Measurements from ENCODE around the gene OR5A2. TPM values are rescaled to one million over a fixed set of nuclear protein-coding genes. Genes with fewer than 3 reads are reported as not detected.
"Not testable (repeated sequence)": the region's sequence is repeated elsewhere in the genome, so short reads cannot be mapped to it uniquely, and the experiment has no call there.

The OR5A2 gene, protein sequence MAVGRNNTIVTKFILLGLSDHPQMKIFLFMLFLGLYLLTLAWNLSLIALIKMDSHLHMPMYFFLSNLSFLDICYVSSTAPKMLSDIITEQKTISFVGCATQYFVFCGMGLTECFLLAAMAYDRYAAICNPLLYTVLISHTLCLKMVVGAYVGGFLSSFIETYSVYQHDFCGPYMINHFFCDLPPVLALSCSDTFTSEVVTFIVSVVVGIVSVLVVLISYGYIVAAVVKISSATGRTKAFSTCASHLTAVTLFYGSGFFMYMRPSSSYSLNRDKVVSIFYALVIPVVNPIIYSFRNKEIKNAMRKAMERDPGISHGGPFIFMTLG
- polyA plus RNA-seq, result not detected
- long read RNA-seq, donor 1, result 0 reads
- long read RNA-seq, donor 2, result 0 reads
- long read RNA-seq, donor 3, result 0 reads
- long read RNA-seq, donor 4, result 0 reads
- long read RNA-seq, donor 5, result 0 reads
- long read RNA-seq, donor 6, result 0 reads
- long read RNA-seq, donor 7, result 0 reads
- long read RNA-seq, donor 8, result 0 reads
- long read RNA-seq, donor 9, result 0 reads
- long read RNA-seq, donor 10, result 0 reads

DNA sequence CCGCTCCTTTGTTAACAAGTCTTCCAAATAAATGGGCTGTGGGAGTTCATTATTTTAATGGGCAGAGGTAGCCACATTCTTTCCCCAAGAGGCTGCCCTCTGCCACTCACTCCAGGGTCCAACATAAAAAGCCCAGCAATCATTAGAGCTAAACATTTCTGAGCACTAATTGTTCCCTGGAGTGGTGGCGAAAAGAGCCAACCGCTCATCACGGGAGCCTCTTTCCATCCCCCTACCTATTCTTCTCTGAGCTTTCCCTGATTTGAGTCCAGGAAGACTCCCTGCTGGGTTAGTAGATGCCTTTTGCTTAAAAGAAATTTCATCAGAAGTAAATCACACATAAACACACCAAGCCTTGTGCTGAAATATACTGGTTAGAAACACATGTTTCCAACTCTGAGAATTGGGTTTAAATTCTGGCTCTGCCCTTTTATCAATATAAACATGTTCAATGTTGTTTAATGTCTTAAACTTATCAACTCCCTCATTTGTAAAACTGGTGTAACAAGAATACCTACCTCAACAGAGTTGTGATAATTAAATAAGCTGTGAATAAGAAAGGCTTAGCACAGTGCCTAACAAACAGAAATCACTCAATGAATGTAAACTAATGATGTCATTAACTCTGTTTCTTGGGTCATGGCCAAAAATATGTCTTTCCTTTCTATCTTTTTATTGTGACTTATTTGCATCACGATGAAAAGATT is at the start of gene OR5A2:
OR5A2 (minus strand) TSS at position 53 of the 707 bp plus-strand sequence. CDS start 3,460 bp downstream, outside the sequence.
- Histone ChIP-seq H3K36me3 (ENCODE audit: control insufficient read depth in 3 of 3, insufficient read depth in 2 of 3, low read depth in 1 of 3, low read length in 3 of 3) (no peaks in the 10 kb centered on the region), H3K9me3 (ENCODE audit: control insufficient read depth in 2 of 2, insufficient read depth in 1 of 2, low read depth in 1 of 2, low read length in 1 of 2) (no peaks in the 10 kb centered on the region), H3K27ac (ENCODE audit: low read depth in 1 of 3, low read length in 2 of 3) (no peak within 1 kb of the TSS), H3K27me3 (ENCODE audit: control insufficient read depth in 3 of 3, insufficient read depth in 3 of 3, low read length in 3 of 3) (no peaks in the 10 kb centered on the region), H3K4me1 (ENCODE audit: control insufficient read depth in 3 of 3, insufficient read depth in 2 of 3, low read depth in 1 of 3, low read length in 2 of 3) (no peaks in the 10 kb centered on the region), H3K4me3 (ENCODE audit: low read depth in 1 of 3, low read length in 3 of 3) (no peak within 1 kb of the TSS)
- 65 to 75% (median 71%) methylated on average over 5 of the region's 5 CpGs for WGBS, 3 donors
- no peak for DNase-seq
- no peak for FAIRE-seq

DNA sequence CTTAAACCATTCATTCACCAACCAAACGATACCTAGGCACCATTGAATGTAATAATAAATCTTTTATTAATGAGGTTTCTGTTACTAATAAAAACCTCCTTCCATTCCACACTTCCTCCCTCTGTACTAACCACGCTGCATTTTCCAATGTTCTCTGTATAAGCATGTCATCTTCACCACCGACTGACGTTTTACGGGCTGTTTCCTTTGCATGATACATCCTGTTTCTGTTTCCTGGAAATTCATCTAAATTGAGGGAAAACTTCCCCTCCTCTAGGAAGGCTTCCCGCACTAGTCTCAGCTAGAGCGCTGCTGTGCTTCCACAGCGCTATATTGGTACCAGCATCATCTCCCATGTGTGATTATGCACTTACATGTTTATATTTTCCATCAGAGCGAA is 49.0 kb upstream of the OR5A2 start:
- Histone ChIP-seq H3K27ac (ENCODE audit: low read depth in 1 of 3, low read length in 2 of 3) (no peak overlapping the region), H3K36me3 (ENCODE audit: control insufficient read depth in 3 of 3, insufficient read depth in 2 of 3, low read depth in 1 of 3, low read length in 3 of 3) (no peaks in the 10 kb centered on the region), H3K27me3 (ENCODE audit: control insufficient read depth in 3 of 3, insufficient read depth in 3 of 3, low read length in 3 of 3) (no peaks in the 10 kb centered on the region), H3K4me1 (ENCODE audit: control insufficient read depth in 3 of 3, insufficient read depth in 2 of 3, low read depth in 1 of 3, low read length in 2 of 3) (no peaks in the 10 kb centered on the region), H3K4me3 (ENCODE audit: low read depth in 1 of 3, low read length in 3 of 3) (no peak overlapping the region), H3K9me3 (ENCODE audit: control insufficient read depth in 2 of 2, insufficient read depth in 1 of 2, low read depth in 1 of 2, low read length in 1 of 2) (no peaks in the 10 kb centered on the region)
- FAIRE-seq (no peak), DNase-seq (no peak)
- 63 to 75% (median 68%) methylated on average over 9 of the region's 9 CpGs for WGBS, 3 donors

DNA sequence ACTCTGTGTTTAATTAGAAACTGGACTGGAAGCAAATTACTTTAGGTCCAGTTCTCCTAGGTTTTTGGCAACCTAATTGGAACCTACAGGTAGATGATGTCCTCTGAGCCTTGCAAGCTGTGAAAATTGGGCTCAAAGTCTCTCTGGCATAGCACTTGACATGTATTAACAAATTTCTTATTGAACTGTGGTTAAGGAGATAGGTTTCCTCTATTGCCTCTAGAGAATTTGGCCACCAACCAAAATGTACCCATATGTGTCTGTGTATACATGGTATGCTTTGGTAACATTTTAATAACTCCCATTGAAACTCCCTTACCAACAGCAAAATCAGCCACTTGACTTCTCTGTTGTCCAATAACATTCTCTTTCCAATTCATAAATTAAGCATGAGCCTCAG is 46.8 kb upstream of the OR5A2 start, which contains the start of gene OR4D10:
OR4D10 (plus strand) TSS at position 301 of the 400 bp plus-strand sequence. CDS start 4,115 bp downstream, outside the sequence.
- H3K27ac ChIP-seq (ENCODE audit: low read depth in 1 of 3, low read length in 2 of 3), result no peak within 1 kb of the TSS
- FAIRE-seq (no peak), DNase-seq (no peak)

DNA sequence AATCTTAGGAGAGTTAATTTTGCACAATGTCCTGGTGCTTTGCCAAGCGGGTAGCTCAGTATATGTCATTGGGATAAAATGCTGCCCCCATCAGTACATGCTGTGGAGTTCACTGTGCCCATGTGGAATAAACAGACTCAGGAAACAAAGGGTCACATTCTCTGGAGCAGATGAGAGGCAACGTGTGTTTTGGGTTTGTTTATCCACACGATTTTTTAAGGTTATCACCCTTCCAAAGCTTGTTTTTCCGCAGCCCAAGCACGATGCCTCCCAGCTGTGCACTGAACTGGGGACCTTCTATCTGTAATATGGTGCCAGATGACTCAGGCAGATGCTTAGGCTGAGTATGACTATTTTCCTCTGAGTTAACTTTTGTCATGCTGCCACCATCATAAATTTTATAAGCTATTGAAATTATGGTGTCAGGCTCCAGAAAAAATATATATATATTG is 37.0 kb upstream of the OR5A2 start:
- no peak for DNase-seq
- no peak for FAIRE-seq
- H3K4me1 ChIP-seq (ENCODE audit: control insufficient read depth in 3 of 3, insufficient read depth in 2 of 3, low read depth in 1 of 3, low read length in 2 of 3), result no peaks in the 10 kb centered on the region

More for the DNA sequence above, 46.8 kb upstream of the OR5A2 start, which contains the start of gene OR4D10:
- Histone ChIP-seq H3K36me3 (ENCODE audit: control insufficient read depth in 3 of 3, insufficient read depth in 2 of 3, low read depth in 1 of 3, low read length in 3 of 3) (no peaks in the 10 kb centered on the region), H3K4me3 (ENCODE audit: low read depth in 1 of 3, low read length in 3 of 3) (no peak within 1 kb of the TSS), H3K4me1 (ENCODE audit: control insufficient read depth in 3 of 3, insufficient read depth in 2 of 3, low read depth in 1 of 3, low read length in 2 of 3) (no peaks in the 10 kb centered on the region), H3K27me3 (ENCODE audit: control insufficient read depth in 3 of 3, insufficient read depth in 3 of 3, low read length in 3 of 3) (no peaks in the 10 kb centered on the region), H3K9me3 (ENCODE audit: control insufficient read depth in 2 of 2, insufficient read depth in 1 of 2, low read depth in 1 of 2, low read length in 1 of 2) (no peaks in the 10 kb centered on the region)

DNA sequence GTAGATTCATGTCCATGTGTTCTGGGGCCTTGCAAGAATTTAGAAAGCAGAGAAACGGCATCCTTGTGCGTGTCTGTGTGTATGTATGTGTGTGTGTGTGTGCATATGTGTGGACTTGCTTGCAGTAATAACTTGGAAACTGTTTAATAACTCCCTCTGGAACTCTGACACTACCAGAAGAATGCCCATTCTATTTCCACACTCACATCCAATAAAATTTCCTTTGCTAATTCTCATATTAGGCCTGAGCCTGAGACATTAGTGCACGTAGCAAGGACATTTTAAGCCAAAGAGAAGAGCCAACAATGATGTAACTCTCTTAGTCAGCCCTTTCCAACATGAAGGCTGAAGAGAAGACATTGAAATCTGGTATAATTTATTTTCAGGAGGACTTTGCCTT is 33.7 kb upstream of the OR5A2 start:
- WGBS, 3 donors, result 68 to 86% (median 85%) methylated on average over 3 of the region's 3 CpGs
- H3K27ac ChIP-seq (ENCODE audit: low read depth in 1 of 3, low read length in 2 of 3), result no peak overlapping the region
- FAIRE-seq (no peak), DNase-seq (no peak)
- no peaks in the 10 kb centered on the region for H3K36me3 ChIP-seq (ENCODE audit: control insufficient read depth in 3 of 3, insufficient read depth in 2 of 3, low read depth in 1 of 3, low read length in 3 of 3)
- no peaks in the 10 kb centered on the region for H3K4me1 ChIP-seq (ENCODE audit: control insufficient read depth in 3 of 3, insufficient read depth in 2 of 3, low read depth in 1 of 3, low read length in 2 of 3)
- H3K27me3 ChIP-seq (ENCODE audit: control insufficient read depth in 3 of 3, insufficient read depth in 3 of 3, low read length in 3 of 3), result peaks cover 0 to 2% (median 0%) of the 10 kb centered on the region in 3 donors
- no peaks in the 10 kb centered on the region for H3K9me3 ChIP-seq (ENCODE audit: control insufficient read depth in 2 of 2, insufficient read depth in 1 of 2, low read depth in 1 of 2, low read length in 1 of 2)
- H3K4me3 ChIP-seq (ENCODE audit: low read depth in 1 of 3, low read length in 3 of 3), result no peak overlapping the region

More for the DNA sequence above, 37.0 kb upstream of the OR5A2 start:
- 39 to 52% (median 46%) methylated on average over 5 of the region's 5 CpGs for WGBS, 3 donors
- Histone ChIP-seq H3K27ac (ENCODE audit: low read depth in 1 of 3, low read length in 2 of 3) (no peak overlapping the region), H3K4me3 (ENCODE audit: low read depth in 1 of 3, low read length in 3 of 3) (no peak overlapping the region), H3K27me3 (ENCODE audit: control insufficient read depth in 3 of 3, insufficient read depth in 3 of 3, low read length in 3 of 3) (no peaks in the 10 kb centered on the region), H3K36me3 (ENCODE audit: control insufficient read depth in 3 of 3, insufficient read depth in 2 of 3, low read depth in 1 of 3, low read length in 3 of 3) (no peaks in the 10 kb centered on the region), H3K9me3 (ENCODE audit: control insufficient read depth in 2 of 2, insufficient read depth in 1 of 2, low read depth in 1 of 2, low read length in 1 of 2) (no peaks in the 10 kb centered on the region)

DNA sequence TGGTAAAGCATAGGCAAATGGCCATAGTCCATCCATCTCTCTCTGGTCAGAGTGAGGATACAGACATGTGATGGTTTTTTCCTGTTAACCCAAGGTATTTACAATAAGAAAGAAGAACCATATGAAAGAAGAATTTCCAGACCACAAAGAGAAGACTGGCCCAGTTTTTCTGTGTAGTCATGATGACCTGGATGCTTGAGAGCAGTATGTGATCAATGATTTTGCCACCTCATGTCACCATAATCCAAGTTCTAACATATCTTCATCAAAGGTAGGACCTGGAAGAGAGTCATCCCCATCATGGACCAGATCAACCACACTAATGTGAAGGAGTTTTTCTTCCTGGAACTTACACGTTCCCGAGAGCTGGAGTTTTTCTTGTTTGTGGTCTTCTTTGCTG is 30.4 kb upstream of the OR5A2 start, which contains the start of gene OR4D6:
OR4D6 (plus strand) TSS at position 301 of the 400 bp plus-strand sequence; CDS start at position 301, 0 bp downstream.
- Histone ChIP-seq H3K4me1 (ENCODE audit: control insufficient read depth in 3 of 3, insufficient read depth in 2 of 3, low read depth in 1 of 3, low read length in 2 of 3) (no peaks in the 10 kb centered on the region), H3K27me3 (ENCODE audit: control insufficient read depth in 3 of 3, insufficient read depth in 3 of 3, low read length in 3 of 3) (peaks cover 0 to 2% (median 0%) of the 10 kb centered on the region in 3 donors), H3K27ac (ENCODE audit: low read depth in 1 of 3, low read length in 2 of 3) (no peak within 1 kb of the TSS), H3K4me3 (ENCODE audit: low read depth in 1 of 3, low read length in 3 of 3) (no peak within 1 kb of the TSS), H3K36me3 (ENCODE audit: control insufficient read depth in 3 of 3, insufficient read depth in 2 of 3, low read depth in 1 of 3, low read length in 3 of 3) (no peaks in the 10 kb centered on the region), H3K9me3 (ENCODE audit: control insufficient read depth in 2 of 2, insufficient read depth in 1 of 2, low read depth in 1 of 2, low read length in 1 of 2) (no peaks in the 10 kb centered on the region)
- FAIRE-seq, result no peak
- WGBS, 3 donors, result 83 to 91% (median 87%) methylated on average over 2 of the region's 2 CpGs
- no peak for DNase-seq

DNA sequence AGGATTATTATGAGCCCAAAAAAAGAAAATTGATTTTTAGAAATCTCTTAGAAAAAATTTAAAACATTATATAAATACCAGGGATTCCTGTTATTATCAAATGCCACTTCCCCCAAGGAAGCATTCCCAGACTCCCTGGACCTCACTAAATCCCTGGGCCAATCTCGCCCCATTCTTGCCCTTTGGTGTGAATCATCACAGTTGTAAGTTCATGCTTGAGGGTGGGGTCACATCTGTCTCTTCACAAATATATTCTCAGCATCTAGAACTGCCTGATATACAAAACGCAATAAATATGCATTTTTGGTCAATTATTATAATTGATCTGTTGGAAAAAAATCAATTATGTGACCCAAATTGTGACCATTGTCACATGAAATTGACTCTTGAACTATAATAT is 22.3 kb upstream of the OR5A2 start:
- no peaks in the 10 kb centered on the region for H3K4me1 ChIP-seq (ENCODE audit: control insufficient read depth in 3 of 3, insufficient read depth in 2 of 3, low read depth in 1 of 3, low read length in 2 of 3)
- DNase-seq (no peak), FAIRE-seq (no peak)
- WGBS, 3 donors, result 68 to 81% (median 70%) methylated on average over 2 of the region's 2 CpGs
- H3K9me3 ChIP-seq (ENCODE audit: control insufficient read depth in 2 of 2, insufficient read depth in 1 of 2, low read depth in 1 of 2, low read length in 1 of 2), result no peaks in the 10 kb centered on the region
- no peak overlapping the region for H3K27ac ChIP-seq (ENCODE audit: low read depth in 1 of 3, low read length in 2 of 3)
- H3K4me3 ChIP-seq (ENCODE audit: low read depth in 1 of 3, low read length in 3 of 3), result no peak overlapping the region
- H3K27me3 ChIP-seq (ENCODE audit: control insufficient read depth in 3 of 3, insufficient read depth in 3 of 3, low read length in 3 of 3), result no peaks in the 10 kb centered on the region
- H3K36me3 ChIP-seq (ENCODE audit: control insufficient read depth in 3 of 3, insufficient read depth in 2 of 3, low read depth in 1 of 3, low read length in 3 of 3), result no peaks in the 10 kb centered on the region

DNA sequence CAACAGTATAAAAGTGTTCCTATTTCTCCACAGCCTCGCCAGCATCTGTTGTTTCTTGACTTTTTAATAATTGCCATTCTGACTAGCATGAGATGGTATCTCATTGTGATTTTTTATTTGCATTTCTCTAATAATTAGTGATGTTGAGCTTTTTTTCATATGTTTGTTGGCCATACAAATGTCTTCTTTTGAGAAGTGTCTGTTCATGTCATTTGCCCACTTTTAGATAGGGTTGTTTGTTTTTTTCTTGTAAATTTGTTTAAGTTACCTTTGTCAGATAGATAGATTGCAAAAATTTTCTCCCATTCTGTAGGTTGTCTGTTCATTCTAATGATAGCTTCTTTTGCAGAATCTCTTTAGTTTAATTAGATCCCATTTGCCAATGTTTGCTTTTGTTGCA is 19.4 kb upstream of the OR5A2 start:
- not testable (repeated sequence) for H3K27ac ChIP-seq (ENCODE audit: low read depth in 1 of 3, low read length in 2 of 3); H3K4me3 ChIP-seq (ENCODE audit: low read depth in 1 of 3, low read length in 3 of 3); DNase-seq; H3K36me3 ChIP-seq (ENCODE audit: control insufficient read depth in 3 of 3, insufficient read depth in 2 of 3, low read depth in 1 of 3, low read length in 3 of 3); FAIRE-seq; H3K27me3 ChIP-seq (ENCODE audit: control insufficient read depth in 3 of 3, insufficient read depth in 3 of 3, low read length in 3 of 3); H3K9me3 ChIP-seq (ENCODE audit: control insufficient read depth in 2 of 2, insufficient read depth in 1 of 2, low read depth in 1 of 2, low read length in 1 of 2); H3K4me1 ChIP-seq (ENCODE audit: control insufficient read depth in 3 of 3, insufficient read depth in 2 of 3, low read depth in 1 of 3, low read length in 2 of 3)
- WGBS, 3 donors, result 79 to 89% (median 85%) methylated on average over 1 of the region's 1 CpG
